ENCODE data around the gene ZNF587B.
A peak's percentile ranks its signal among the peaks of the same experiment; 100 is the strongest.
"Not testable (repeated sequence)": the region's sequence is repeated elsewhere in the genome, so short reads cannot be mapped to it uniquely, and the experiment has no call there.

ZNF587B gene

DNA sequence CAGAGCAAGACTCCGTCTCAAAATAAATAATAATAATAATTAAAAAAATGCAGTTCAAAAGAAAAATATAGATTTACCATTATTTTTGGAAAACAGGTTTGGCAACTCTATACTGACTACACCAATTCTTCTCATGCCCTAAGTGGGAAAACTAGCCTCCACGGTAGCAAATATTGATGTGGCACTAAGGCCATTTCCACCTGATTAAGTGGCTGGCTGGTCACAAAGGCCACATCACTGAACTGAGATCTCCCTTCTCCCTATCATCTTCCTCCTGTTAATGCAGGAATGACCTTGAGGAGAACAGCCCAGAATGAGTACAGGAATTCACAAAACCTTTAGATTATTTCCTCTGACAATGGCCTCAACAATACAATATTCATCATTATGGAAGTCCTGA, 40.1 kb downstream of the ZNF587B start:
- Histone ChIP-seq H3K9me3 (ENCODE audit: control insufficient read depth, low read length) (no peaks in the 10 kb centered on the region), H3K36me3 (ENCODE audit: control insufficient read depth, insufficient read depth, low read length) (no peaks in the 10 kb centered on the region)
- TF ChIP-seq, protein P1, sequence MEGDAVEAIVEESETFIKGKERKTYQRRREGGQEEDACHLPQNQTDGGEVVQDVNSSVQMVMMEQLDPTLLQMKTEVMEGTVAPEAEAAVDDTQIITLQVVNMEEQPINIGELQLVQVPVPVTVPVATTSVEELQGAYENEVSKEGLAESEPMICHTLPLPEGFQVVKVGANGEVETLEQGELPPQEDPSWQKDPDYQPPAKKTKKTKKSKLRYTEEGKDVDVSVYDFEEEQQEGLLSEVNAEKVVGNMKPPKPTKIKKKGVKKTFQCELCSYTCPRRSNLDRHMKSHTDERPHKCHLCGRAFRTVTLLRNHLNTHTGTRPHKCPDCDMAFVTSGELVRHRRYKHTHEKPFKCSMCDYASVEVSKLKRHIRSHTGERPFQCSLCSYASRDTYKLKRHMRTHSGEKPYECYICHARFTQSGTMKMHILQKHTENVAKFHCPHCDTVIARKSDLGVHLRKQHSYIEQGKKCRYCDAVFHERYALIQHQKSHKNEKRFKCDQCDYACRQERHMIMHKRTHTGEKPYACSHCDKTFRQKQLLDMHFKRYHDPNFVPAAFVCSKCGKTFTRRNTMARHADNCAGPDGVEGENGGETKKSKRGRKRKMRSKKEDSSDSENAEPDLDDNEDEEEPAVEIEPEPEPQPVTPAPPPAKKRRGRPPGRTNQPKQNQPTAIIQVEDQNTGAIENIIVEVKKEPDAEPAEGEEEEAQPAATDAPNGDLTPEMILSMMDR (IDR thresholded peaks at IDR 0.05) = no peak

DNA sequence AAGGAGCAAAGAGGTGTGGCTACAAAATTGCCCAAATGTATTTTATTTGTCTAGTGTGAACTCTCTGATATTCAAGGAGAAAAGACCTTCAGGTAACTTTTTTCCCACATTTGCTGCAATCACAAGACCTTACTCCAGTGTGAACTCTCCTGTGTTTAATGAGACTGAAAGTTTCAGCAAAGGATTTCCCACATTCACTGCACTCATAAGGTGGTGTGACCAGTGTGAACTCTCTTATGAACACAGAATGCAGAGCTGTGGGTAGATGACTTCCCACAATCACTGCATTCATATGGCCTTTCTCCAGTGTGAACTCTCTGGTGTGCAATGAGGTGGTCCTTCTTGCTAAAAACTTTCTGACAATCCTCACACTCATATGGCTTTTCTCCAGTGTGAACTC, 42.4 kb downstream of the ZNF587B start:
- H3K27ac ChIP-seq = no peak overlapping the region
- no peak overlapping the region for H3K9ac ChIP-seq
- peaks cover 12% of the 10 kb centered on the region for H3K79me2 ChIP-seq
- no peak overlapping the region for H2AFZ ChIP-seq
- no peak overlapping the region for H3K4me3 ChIP-seq (ENCODE audit: low read depth, low read length)
- no peaks in the 10 kb centered on the region for H3K27me3 ChIP-seq (ENCODE audit: control insufficient read depth, insufficient read depth, low read length)
- no peaks in the 10 kb centered on the region for H3K9me3 ChIP-seq (ENCODE audit: control insufficient read depth, low read length)
- no peak overlapping the region for H3K4me2 ChIP-seq (ENCODE audit: low read length)
- no peaks in the 10 kb centered on the region for H3K4me1 ChIP-seq
- TF ChIP-seq, protein P1 (IDR thresholded peaks at IDR 0.05) = no peak
- peaks cover 4% of the 10 kb centered on the region for H3K36me3 ChIP-seq (ENCODE audit: control insufficient read depth, insufficient read depth, low read length)

More for the DNA sequence above, 40.1 kb downstream of the ZNF587B start:
- H3K27ac ChIP-seq = no peak overlapping the region
- H3K9ac ChIP-seq = no peak overlapping the region
- H3K79me2 ChIP-seq = peaks cover 4% of the 10 kb centered on the region
- H3K27me3 ChIP-seq (ENCODE audit: control insufficient read depth, insufficient read depth, low read length) = no peaks in the 10 kb centered on the region
- H3K4me2 ChIP-seq (ENCODE audit: low read length) = no peak overlapping the region
- no peak overlapping the region for H3K4me3 ChIP-seq (ENCODE audit: low read depth, low read length)
- H3K4me1 ChIP-seq = no peaks in the 10 kb centered on the region
- no peak overlapping the region for H2AFZ ChIP-seq

DNA sequence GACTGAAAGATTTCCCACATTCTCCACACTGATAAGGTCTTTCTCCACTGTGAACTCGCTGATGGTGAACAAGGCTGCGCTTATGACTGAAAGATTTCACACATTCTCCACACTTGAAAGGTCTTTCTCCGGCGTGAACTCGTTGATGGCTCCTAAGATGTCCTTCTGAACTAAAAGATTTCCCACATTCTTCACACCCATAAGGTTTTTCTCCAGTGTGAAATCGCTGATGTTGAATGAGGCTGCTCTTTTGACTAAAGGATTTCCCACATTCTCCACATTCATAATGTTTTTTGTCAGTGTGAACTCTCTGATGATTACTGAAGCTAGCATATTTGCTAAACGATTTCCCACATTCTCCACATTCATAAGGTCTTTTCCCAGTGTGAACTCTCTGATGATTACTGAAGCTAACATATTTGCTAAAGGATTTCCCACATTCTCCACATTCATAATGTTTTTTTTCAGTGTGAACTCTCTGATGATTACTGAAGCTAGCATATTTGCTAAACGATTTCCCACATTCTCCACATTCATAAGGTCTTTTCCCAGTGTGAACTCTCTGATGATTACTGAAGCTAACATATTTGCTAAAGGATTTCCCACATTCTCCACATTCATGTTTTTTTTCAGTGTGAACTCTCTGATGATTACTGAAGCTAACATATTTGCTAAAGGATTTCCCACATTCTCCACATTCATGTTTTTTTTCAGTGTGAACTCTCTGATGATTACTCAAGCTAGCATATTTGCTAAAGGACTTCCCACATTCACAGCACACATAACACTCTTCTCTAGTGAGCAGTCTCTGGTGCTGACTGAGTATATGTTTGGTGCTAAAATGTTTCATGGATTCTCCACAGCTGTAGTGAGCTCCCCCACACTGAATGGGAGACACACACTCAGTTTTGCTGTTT, 44.0 kb downstream of the ZNF587B start:
- not testable (repeated sequence) for H3K4me2 ChIP-seq (ENCODE audit: low read length)

DNA sequence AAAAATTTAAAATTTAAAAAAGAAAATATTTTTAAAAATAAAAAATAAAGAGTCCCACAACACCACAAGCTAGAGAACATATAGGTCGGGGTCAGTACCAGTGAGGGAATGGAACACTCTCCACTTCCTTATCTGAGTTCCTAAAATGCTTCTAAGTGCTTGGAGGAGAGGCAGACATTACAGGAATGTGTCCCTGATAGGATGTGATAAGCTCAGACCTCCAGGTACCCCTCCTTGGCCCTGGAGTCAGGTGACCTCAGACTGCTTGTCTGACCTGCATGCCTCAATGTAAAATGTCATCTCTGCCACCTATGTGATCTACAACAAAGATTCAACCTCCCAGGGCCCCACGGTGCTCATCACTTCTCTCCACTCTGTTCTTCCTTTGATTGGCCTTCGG, 55.9 kb downstream of the ZNF587B start:
- H3K79me2 ChIP-seq = peaks cover 36% of the 10 kb centered on the region
- H3K27ac ChIP-seq = no peak overlapping the region
- no peak overlapping the region for H3K9ac ChIP-seq
- H3K4me1 ChIP-seq = peaks cover 6% of the 10 kb centered on the region
- H3K4me3 ChIP-seq (ENCODE audit: low read depth, low read length) = no peak overlapping the region
- H3K4me2 ChIP-seq (ENCODE audit: low read length) = no peak overlapping the region
- no peaks in the 10 kb centered on the region for H3K27me3 ChIP-seq (ENCODE audit: control insufficient read depth, insufficient read depth, low read length)
- no peak overlapping the region for H2AFZ ChIP-seq
- TF ChIP-seq, protein P1 (IDR thresholded peaks at IDR 0.05) = no peak
- no peaks in the 10 kb centered on the region for H3K36me3 ChIP-seq (ENCODE audit: control insufficient read depth, insufficient read depth, low read length)
- no peaks in the 10 kb centered on the region for H3K9me3 ChIP-seq (ENCODE audit: control insufficient read depth, low read length)

More for the DNA sequence above, 44.0 kb downstream of the ZNF587B start:
- not testable (repeated sequence) for H2AFZ ChIP-seq; H3K4me1 ChIP-seq; H3K27ac ChIP-seq; H3K9me3 ChIP-seq (ENCODE audit: control insufficient read depth, low read length); H3K4me3 ChIP-seq (ENCODE audit: low read depth, low read length); H3K27me3 ChIP-seq (ENCODE audit: control insufficient read depth, insufficient read depth, low read length); H3K9ac ChIP-seq; H3K36me3 ChIP-seq (ENCODE audit: control insufficient read depth, insufficient read depth, low read length)
- H3K79me2 ChIP-seq = peaks cover 17% of the 10 kb centered on the region

DNA sequence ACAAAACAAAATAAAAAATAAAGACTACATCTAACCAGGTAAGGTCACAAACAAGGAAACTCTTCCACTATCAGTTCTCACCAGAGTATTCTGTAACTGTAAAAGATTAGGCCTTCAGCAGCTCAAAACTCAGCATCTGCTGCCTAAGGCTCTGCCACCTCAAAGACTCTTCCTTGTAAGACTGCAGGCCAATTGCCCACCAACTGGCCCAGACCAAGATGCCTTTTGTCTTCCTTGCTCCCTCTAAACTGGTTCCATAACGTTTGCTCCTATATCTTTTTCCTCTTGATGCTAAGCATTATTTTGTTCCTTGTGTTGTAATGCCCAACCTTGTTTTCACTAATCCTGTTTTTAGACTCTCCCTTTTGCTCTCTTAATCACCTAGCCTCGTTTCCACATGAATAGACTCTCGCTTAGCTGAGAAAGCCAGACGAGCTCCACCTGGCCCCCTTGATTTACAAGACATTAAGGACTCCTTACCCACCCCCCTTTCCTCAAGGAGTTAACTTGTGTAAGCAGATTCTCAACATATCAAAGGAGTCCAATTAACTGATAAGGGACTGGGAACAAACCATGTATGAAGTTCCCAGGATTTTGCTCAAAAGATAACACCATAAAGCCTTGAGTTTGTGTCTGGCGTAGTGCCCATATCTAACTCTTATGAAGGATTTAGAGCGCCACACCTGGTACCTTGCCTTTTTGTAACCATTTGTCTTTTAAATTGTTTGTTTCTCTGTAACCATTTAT, 57.3 kb downstream of the ZNF587B start:
- H3K9ac ChIP-seq = no peak overlapping the region
- TF ChIP-seq, protein P1 (IDR thresholded peaks at IDR 0.05) = no peak
- H3K27me3 ChIP-seq (ENCODE audit: control insufficient read depth, insufficient read depth, low read length) = no peaks in the 10 kb centered on the region
- H3K36me3 ChIP-seq (ENCODE audit: control insufficient read depth, insufficient read depth, low read length) = no peaks in the 10 kb centered on the region
- H3K4me3 ChIP-seq (ENCODE audit: low read depth, low read length) = peak overlapping the region; percentile 73
- H3K9me3 ChIP-seq (ENCODE audit: control insufficient read depth, low read length) = no peaks in the 10 kb centered on the region
- H2AFZ ChIP-seq = peak overlapping the region; percentile 92
- peaks cover 36% of the 10 kb centered on the region for H3K79me2 ChIP-seq
- H3K4me1 ChIP-seq = peaks cover 6% of the 10 kb centered on the region
- H3K4me2 ChIP-seq (ENCODE audit: low read length) = peak overlapping the region; percentile 88
- no peak overlapping the region for H3K27ac ChIP-seq
